ENCODE measurements around the gene RNF19B. TPM values are rescaled to one million over a fixed set of nuclear protein-coding genes. Genes with fewer than 3 reads are reported as not detected.

The RNF19B gene
- total RNA-seq, 1 donor from 2014 or later = 14.2 TPM

- Mint-ChIP-seq H3K4me1 (peaks cover 23% of the 10 kb centered on the region), H3K36me3 (peaks cover 35% of the 10 kb centered on the region), H3K4me3 (no peak overlapping the region), H3K27ac (no peak overlapping the region), H3K9me3 (no peaks in the 10 kb centered on the region), H3K27me3 (ENCODE audit: insufficient read depth, low read depth) (peaks cover 2% of the 10 kb centered on the region)
- H3K27me3 ChIP-seq = no peaks in the 10 kb centered on the region
- no peak overlapping the region for H3K9ac ChIP-seq
- H3K4me1 ChIP-seq = peaks cover 5% of the 10 kb centered on the region
- H4K20me1 ChIP-seq (ENCODE audit: low read depth) = no peaks in the 10 kb centered on the region
- no peak for DNase-seq (ENCODE audit: low spot score)
- no peak overlapping the region for H3K4me2 ChIP-seq
- no peaks in the 10 kb centered on the region for H3K79me2 ChIP-seq (ENCODE audit: low read depth)
- TF ChIP-seq EZH2phosphoT487 (IDR thresholded peaks at IDR 0.05) (no peak), EZH2 (IDR thresholded peaks at IDR 0.05) (no peak)
- TF ChIP-seq, protein P1, sequence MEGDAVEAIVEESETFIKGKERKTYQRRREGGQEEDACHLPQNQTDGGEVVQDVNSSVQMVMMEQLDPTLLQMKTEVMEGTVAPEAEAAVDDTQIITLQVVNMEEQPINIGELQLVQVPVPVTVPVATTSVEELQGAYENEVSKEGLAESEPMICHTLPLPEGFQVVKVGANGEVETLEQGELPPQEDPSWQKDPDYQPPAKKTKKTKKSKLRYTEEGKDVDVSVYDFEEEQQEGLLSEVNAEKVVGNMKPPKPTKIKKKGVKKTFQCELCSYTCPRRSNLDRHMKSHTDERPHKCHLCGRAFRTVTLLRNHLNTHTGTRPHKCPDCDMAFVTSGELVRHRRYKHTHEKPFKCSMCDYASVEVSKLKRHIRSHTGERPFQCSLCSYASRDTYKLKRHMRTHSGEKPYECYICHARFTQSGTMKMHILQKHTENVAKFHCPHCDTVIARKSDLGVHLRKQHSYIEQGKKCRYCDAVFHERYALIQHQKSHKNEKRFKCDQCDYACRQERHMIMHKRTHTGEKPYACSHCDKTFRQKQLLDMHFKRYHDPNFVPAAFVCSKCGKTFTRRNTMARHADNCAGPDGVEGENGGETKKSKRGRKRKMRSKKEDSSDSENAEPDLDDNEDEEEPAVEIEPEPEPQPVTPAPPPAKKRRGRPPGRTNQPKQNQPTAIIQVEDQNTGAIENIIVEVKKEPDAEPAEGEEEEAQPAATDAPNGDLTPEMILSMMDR (IDR thresholded peaks at IDR 0.05) = no peak
- no peak overlapping the region for H3K27ac ChIP-seq
- H3K4me3 ChIP-seq = no peak overlapping the region
- H2AFZ ChIP-seq (replicated peaks) = no peak overlapping the region
- no peaks in the 10 kb centered on the region for H3K9me3 ChIP-seq (ENCODE audit: low read depth)
- peaks cover 4% of the 10 kb centered on the region for H3K36me3 ChIP-seq
- no peaks in the 10 kb centered on the region for H3F3A ChIP-seq (ENCODE audit: low read depth)
These were observed 46.5 kb upstream of the RNF19B start for GRCh38 chr1:33010932-33011731.

DNA sequence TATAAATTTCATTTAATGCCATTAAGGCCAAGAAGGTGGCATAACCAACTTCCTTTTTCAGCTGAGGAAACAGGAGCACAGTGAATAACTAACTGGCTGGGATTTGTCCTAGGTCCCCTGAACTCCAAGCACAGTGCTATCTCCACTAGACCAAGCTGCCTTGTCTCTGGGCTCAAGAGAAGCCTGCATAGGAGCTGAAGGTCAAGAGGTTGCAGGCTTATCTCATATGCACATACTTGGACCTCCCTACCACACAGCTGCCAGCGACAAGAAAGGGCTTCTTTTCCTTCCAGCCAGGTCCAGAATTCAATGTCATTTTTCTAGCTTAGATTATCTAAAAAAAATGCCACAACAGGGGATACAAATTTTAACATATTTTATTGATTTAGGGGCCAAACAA, 45.0 kb upstream of the RNF19B start:
- no peaks in the 10 kb centered on the region for H3K9me3 ChIP-seq (ENCODE audit: low read depth)
- no peak overlapping the region for H3K9ac ChIP-seq
- Mint-ChIP-seq H3K27ac (no peak overlapping the region), H3K27me3 (ENCODE audit: insufficient read depth, low read depth) (peaks cover 2% of the 10 kb centered on the region), H3K4me3 (no peak overlapping the region), H3K9me3 (no peaks in the 10 kb centered on the region), H3K36me3 (peaks cover 35% of the 10 kb centered on the region), H3K4me1 (peaks cover 34% of the 10 kb centered on the region)
- peaks cover 4% of the 10 kb centered on the region for H3K36me3 ChIP-seq
- no peak for DNase-seq (ENCODE audit: low spot score)
- no peak overlapping the region for H2AFZ ChIP-seq (replicated peaks)
- no peaks in the 10 kb centered on the region for H3K79me2 ChIP-seq (ENCODE audit: low read depth)
- no peak overlapping the region for H3K27ac ChIP-seq
- H3K4me3 ChIP-seq = no peak overlapping the region
- H3K4me1 ChIP-seq = peaks cover 11% of the 10 kb centered on the region
- no peaks in the 10 kb centered on the region for H3F3A ChIP-seq (ENCODE audit: low read depth)
- no peaks in the 10 kb centered on the region for H4K20me1 ChIP-seq (ENCODE audit: low read depth)
- no peaks in the 10 kb centered on the region for H3K27me3 ChIP-seq
- H3K4me2 ChIP-seq = no peak overlapping the region
- TF ChIP-seq, protein P1 (IDR thresholded peaks at IDR 0.05) = no peak
- no peak for TF ChIP-seq EZH2phosphoT487 (IDR thresholded peaks at IDR 0.05)
- no peak for TF ChIP-seq EZH2 (IDR thresholded peaks at IDR 0.05)

DNA sequence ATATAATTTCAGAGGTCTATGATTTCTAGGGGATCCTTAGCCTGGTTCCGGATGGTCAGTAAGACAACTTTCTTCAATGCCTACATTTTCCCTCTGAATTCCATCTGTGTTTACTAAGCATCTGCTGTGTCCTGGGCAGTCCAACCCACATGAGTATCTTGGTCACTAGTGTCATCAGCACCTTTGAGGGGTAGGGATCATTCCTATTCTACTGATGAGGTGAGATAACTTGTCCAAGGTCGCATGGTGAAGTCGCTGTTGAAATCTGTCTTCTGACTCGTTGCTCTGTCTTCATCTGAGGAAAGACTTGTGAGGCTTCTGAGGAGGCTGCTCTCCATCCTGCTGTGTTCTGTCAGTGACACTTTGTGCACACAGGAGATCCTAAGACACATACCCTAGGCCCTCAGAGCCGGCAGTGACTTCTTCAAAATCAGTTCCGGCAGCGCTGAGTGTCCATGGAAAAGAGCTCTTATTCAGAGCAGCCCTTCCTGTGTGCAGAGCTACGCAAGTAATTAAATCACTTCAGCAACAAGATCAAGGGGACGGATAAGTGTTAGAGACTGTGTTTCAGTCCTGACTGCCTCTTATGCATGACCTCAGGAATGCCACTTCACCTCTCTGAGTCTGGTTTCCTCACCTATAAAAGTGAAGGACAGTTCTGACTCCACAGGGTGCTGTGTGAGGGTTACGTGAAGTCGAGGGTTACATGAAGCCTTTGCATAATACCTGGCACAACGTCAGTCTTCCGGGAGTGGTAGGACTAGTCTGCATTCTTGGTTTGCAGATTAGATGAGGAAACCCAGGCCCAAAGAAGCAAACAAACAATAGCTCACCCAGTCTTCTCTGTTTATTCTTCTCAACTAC, 43.7 kb upstream of the RNF19B start:
- H3K27ac ChIP-seq = no peak overlapping the region
- peaks cover 32% of the 10 kb centered on the region for H3K36me3 Mint-ChIP-seq
- H3K36me3 ChIP-seq = peaks cover 4% of the 10 kb centered on the region
- no peak overlapping the region for H3K4me2 ChIP-seq
- H3F3A ChIP-seq (ENCODE audit: low read depth) = no peaks in the 10 kb centered on the region
- TF ChIP-seq, protein P1 (IDR thresholded peaks at IDR 0.05) = no peak
- no peak for TF ChIP-seq EZH2 (IDR thresholded peaks at IDR 0.05)
- no peak for TF ChIP-seq EZH2phosphoT487 (IDR thresholded peaks at IDR 0.05)
- H3K4me3 ChIP-seq = no peak overlapping the region
- no peaks in the 10 kb centered on the region for H3K27me3 ChIP-seq
- H3K4me3 Mint-ChIP-seq = no peak overlapping the region
- no peak overlapping the region for H2AFZ ChIP-seq (replicated peaks)
- no peaks in the 10 kb centered on the region for H3K9me3 Mint-ChIP-seq
- H3K27ac Mint-ChIP-seq = peak overlapping the region; percentile 59
- peaks cover 11% of the 10 kb centered on the region for H3K4me1 ChIP-seq
- no peaks in the 10 kb centered on the region for H3K79me2 ChIP-seq (ENCODE audit: low read depth)
- peaks cover 34% of the 10 kb centered on the region for H3K4me1 Mint-ChIP-seq
- no peak for DNase-seq (ENCODE audit: low spot score)
- no peaks in the 10 kb centered on the region for H3K9me3 ChIP-seq (ENCODE audit: low read depth)
- H3K27me3 Mint-ChIP-seq (ENCODE audit: insufficient read depth, low read depth) = peaks cover 2% of the 10 kb centered on the region
- H4K20me1 ChIP-seq (ENCODE audit: low read depth) = no peaks in the 10 kb centered on the region
- H3K9ac ChIP-seq = no peak overlapping the region
